Spleen (tissue), 7 donors: ENCODE data around the gene DNM1.
A peak's percentile ranks its signal among the peaks of the same experiment; 100 is the strongest.

Experiments used
- CTCF ChIP-seq, 11 experiments: fragments of 200-600 bp in 7 of 11; fragments of 450-650 bp in 4 of 11; sonication (generic) in 4 of 11; IDR thresholded peaks in 8 of 11; conservative IDR thresholded peaks in 3 of 11; 1 replicate in 7 of 11; 2 replicates in 4 of 11; pipeline versions ENCODE4 v1.4.0 to v1.8.0; 2016 to 2021; ENCODE audit warnings: antibody characterized with exemption in 11 of 11, inconsistent platforms in 4 of 11, mild to moderate bottlenecking in 1 of 11
- POLR2A ChIP-seq, 3 donors: fragments of 450-650 bp; IDR thresholded peaks; one replicate each; pipeline ENCODE4 v1.5.1; 2017; ENCODE audit warnings: antibody characterized with exemption in 3 of 3, mild to moderate bottlenecking in 1 of 3
- POLR2AphosphoS5 ChIP-seq, 3 donors: sonication (generic); formaldehyde crosslinking; IDR thresholded peaks; one replicate each; pipeline ENCODE4 v1.5.1; 2017; ENCODE audit warnings: antibody characterized with exemption in 3 of 3
- donor health status: DM: no; HTN: no; CAD: no; lungs with moderate emphysema.
- donor health status: DM: no; HTN: no; CAD: no.
- donor health status: DM: no; HTN: no; CAD: no.

GRCh38 chr9:128159784-128160602, 43.2 kb upstream of the DNM1 start, which contains the start of gene BBLN:
- TF ChIP-seq POLR2AphosphoS5 (IDR thresholded peaks at IDR 0.05) (peak; percentile 95 to 96 (median 96)), CTCF (IDR thresholded peaks at IDR 0.05 in 8 of 11, conservative IDR thresholded peaks at IDR 0.05 in 3 of 11) (peak in 1 of 11 experiments; percentile 30), POLR2A (IDR thresholded peaks at IDR 0.05) (peak in 2 of 3 donors; percentile 69 to 80)
